ENCODE data around the gene TMEM145.

DNA sequence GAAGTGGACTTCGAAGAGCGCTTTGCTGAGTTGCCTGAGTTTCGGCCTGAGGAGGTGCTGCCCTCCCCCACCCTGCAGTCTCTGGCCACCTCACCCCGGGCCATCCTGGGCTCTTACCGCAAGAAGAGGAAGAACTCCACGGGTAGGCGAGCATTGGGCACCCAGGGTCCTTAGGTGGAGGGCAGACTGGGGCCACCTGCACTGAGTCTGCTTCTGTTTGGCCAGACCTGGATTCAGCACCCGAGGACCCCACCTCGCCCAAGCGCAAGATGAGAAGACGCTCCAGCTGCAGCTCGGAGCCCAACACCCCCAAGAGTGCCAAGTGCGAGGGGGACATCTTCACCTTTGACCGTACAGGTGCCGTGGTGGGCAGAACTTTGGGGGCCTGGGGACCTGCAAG is 19.2 kb upstream of the TMEM145 start:
- TF ChIP-seq, protein P1, sequence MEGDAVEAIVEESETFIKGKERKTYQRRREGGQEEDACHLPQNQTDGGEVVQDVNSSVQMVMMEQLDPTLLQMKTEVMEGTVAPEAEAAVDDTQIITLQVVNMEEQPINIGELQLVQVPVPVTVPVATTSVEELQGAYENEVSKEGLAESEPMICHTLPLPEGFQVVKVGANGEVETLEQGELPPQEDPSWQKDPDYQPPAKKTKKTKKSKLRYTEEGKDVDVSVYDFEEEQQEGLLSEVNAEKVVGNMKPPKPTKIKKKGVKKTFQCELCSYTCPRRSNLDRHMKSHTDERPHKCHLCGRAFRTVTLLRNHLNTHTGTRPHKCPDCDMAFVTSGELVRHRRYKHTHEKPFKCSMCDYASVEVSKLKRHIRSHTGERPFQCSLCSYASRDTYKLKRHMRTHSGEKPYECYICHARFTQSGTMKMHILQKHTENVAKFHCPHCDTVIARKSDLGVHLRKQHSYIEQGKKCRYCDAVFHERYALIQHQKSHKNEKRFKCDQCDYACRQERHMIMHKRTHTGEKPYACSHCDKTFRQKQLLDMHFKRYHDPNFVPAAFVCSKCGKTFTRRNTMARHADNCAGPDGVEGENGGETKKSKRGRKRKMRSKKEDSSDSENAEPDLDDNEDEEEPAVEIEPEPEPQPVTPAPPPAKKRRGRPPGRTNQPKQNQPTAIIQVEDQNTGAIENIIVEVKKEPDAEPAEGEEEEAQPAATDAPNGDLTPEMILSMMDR (IDR thresholded peaks at IDR 0.05; ENCODE audit: poor library complexity, severe bottlenecking), result no peak
- TF ChIP-seq EZH2 (IDR thresholded peaks at IDR 0.05; ENCODE audit: borderline replicate concordance, insufficient read depth, low read length, poor library complexity, severe bottlenecking) (no peak), EP300 (conservative IDR thresholded peaks at IDR 0.05; ENCODE audit: poor library complexity, severe bottlenecking) (no peak), POLR2AphosphoS5 (IDR thresholded peaks at IDR 0.05) (no peak), MXI1 (conservative IDR thresholded peaks at IDR 0.05; ENCODE audit: poor library complexity, severe bottlenecking) (no peak)
